HCT116 (cell line): ENCODE results near the gene LASP1NB.

Source experiments
- ATAC-seq: fragments of 200-7000 bp; cut with Tn5 transposase; 2 replicates; pipeline ENCODE4 v1.9.1; 2020; ENCODE audit warnings: mild to moderate bottlenecking, moderate library complexity
- BruUV-seq: library from RNA; stranded (reverse); fragments of 400-500 nt; replicated peaks from 2 replicates; lab custom pipeline; 2021; lab: Mats Ljungman, UMichigan
- CTCF ChIA-PET: fragments of 300-600 bp; sonication (Branson Sonifier 250); formaldehyde crosslinking; loops from one replicate; lab custom pipeline; 2021; ENCODE audit warnings: antibody characterized with exemption; lab: Charles Lee
- POLR2A ChIA-PET: fragments of 300-600, 350-600 bp; sonication (Branson Sonifier 250); formaldehyde crosslinking; loops from one replicate; lab custom pipeline; 2021; ENCODE audit warnings: antibody characterized with exemption; lab: Charles Lee
- RAD21 ChIA-PET, 2 experiments: fragments of 300-600 bp; sonication (Branson Sonifier 250); formaldehyde crosslinking; loops; one replicate each; lab custom pipeline; 2023; ENCODE audit warnings: low total read pairs in 2 of 2; ENCODE audit not compliant: uncharacterized antibody in 2 of 2, unreplicated experiment in 2 of 2, low non-redundant PET in 1 of 2; lab: Charles Lee
- DNase-seq: peaks from one replicate; pipeline ENCODE4 v3.0.0-alpha.2; 2010; ENCODE audit warnings: low read depth, low spot score
- H2AFZ ChIP-seq: fragments of 200-600 bp; shearing (Covaris generic), sonication (generic); 2 replicates; pipeline ENCODE4 v1.6.1; 2017; ENCODE audit warnings: low read depth, mixed run types, mixed read lengths, antibody characterized with exemption, low read length; ENCODE audit not compliant: poor library complexity, severe bottlenecking
- H3K27ac ChIP-seq: 2 replicates; pipeline ENCODE4 v1.5.1; 2012; ENCODE audit warnings: low read depth, low read length
- H3K27me3 ChIP-seq: fragments of 200-600 bp; sonication (generic); 2 replicates; pipeline ENCODE4 v1.6.1; 2016; ENCODE audit warnings: mixed run types, low read length, mixed read lengths; ENCODE audit not compliant: insufficient read depth
- H3K36me3 ChIP-seq, 2 experiments: fragments of 200-500 bp in 1 of 2; fragments of 200-600 bp in 1 of 2; sonication (Bioruptor generic) in 1 of 2; sonication (generic) in 1 of 2; 2 replicates each; pipeline versions ENCODE4 v1.5.1 to v1.6.1; 2014 to 2016; ENCODE audit warnings: low read length in 2 of 2, inconsistent platforms in 1 of 2, mixed read lengths in 1 of 2, mixed run types in 1 of 2; ENCODE audit not compliant: insufficient read depth in 2 of 2, control insufficient read depth in 1 of 2
- H3K4me1 ChIP-seq, 2 experiments: fragments of 200-600 bp in 1 of 2; sonication (generic) in 1 of 2; 2 replicates each; pipeline versions ENCODE4 v1.5.1 to v1.6.1; 2012 to 2017; ENCODE audit warnings: low read length in 2 of 2, inconsistent platforms in 1 of 2, mild to moderate bottlenecking in 1 of 2, mixed read lengths in 1 of 2, mixed run types in 1 of 2, moderate library complexity in 1 of 2; ENCODE audit not compliant: insufficient read depth in 2 of 2, control insufficient read depth in 1 of 2
- H3K4me2 ChIP-seq: fragments of 200-600 bp; sonication (generic); 2 replicates; pipeline ENCODE4 v1.6.1; 2017; ENCODE audit warnings: mixed run types, low read length, mixed read lengths
- H3K4me3 ChIP-seq, 2 experiments: fragments of 200-600 bp in 1 of 2; sonication (generic) in 1 of 2; replicated peaks in 1 of 2; 2 replicates each; pipeline ENCODE4 v1.5.1; 2011 to 2016; ENCODE audit warnings: low read length in 2 of 2, control low read depth in 1 of 2, low read depth in 1 of 2, mild to moderate bottlenecking in 1 of 2, mixed read lengths in 1 of 2, mixed run types in 1 of 2
- H3K79me2 ChIP-seq: fragments of 200-600 bp; sonication (generic); 2 replicates; pipeline ENCODE4 v1.6.1; 2017; ENCODE audit warnings: mild to moderate bottlenecking, mixed run types, low read length, moderate library complexity, mixed read lengths; ENCODE audit not compliant: insufficient read depth
- H3K9ac ChIP-seq: fragments of 200-600 bp; sonication (generic); 2 replicates; pipeline ENCODE4 v1.6.1; 2016; ENCODE audit warnings: low read length, mixed read lengths
- H3K9me2 ChIP-seq: fragments of 200-600 bp; sonication (generic), shearing (Covaris generic); 2 replicates; pipeline ENCODE4 v1.6.1; 2017; ENCODE audit warnings: mixed run types, mild to moderate bottlenecking, moderate library complexity; ENCODE audit not compliant: insufficient read depth
- H3K9me3 ChIP-seq, 2 experiments: fragments of 200-500 bp in 1 of 2; fragments of 200-600 bp in 1 of 2; sonication (Bioruptor generic) in 1 of 2; sonication (generic) in 1 of 2; 2 replicates each; pipeline ENCODE4 v1.6.1; 2014 to 2017; ENCODE audit warnings: low read length in 2 of 2, mixed read lengths in 2 of 2, inconsistent platforms in 1 of 2, low read depth in 1 of 2, mild to moderate bottlenecking in 1 of 2, mixed run types in 1 of 2, moderate library complexity in 1 of 2; ENCODE audit not compliant: control insufficient read depth in 1 of 2, insufficient read depth in 1 of 2
- H4K20me1 ChIP-seq: fragments of 200-600 bp; sonication (generic), shearing (Covaris generic); 2 replicates; pipeline ENCODE4 v1.6.1; 2017; ENCODE audit warnings: mixed run types, mild to moderate bottlenecking, moderate library complexity; ENCODE audit not compliant: insufficient read depth
- CEBPB ChIP-seq: IDR thresholded peaks from 2 replicates; pipeline ENCODE4 v1.6.1; 2012; ENCODE audit warnings: low read depth
- EZH2phosphoT487 ChIP-seq: fragments of 200-600 bp; IDR thresholded peaks from 2 replicates; pipeline ENCODE4 v1.6.1; 2018; ENCODE audit warnings: antibody characterized with exemption, borderline replicate concordance
- FOSL1 ChIP-seq: IDR thresholded peaks from 2 replicates; pipeline ENCODE4 v1.6.1; 2012; ENCODE audit warnings: low read depth
- POLR2A ChIP-seq: IDR thresholded peaks from 2 replicates; pipeline ENCODE4 v1.7.0; 2011; ENCODE audit warnings: borderline replicate concordance; ENCODE audit not compliant: insufficient read depth, insufficient read length; ENCODE audit errors: extremely low read depth
- RAD21 ChIP-seq: IDR thresholded peaks from 2 replicates; pipeline ENCODE4 v1.6.1; 2012; ENCODE audit warnings: low read depth, mild to moderate bottlenecking
- intact Hi-C: fragments of 100-400 bp; cut with micrococcal nuclease; formaldehyde crosslinking; loops from 2 replicates; pipeline ENCODE4 v1.10.0; 2022
- TF ChIP-seq, protein P1 (sequence below): IDR thresholded peaks from 2 replicates; pipeline ENCODE4 v1.6.1; 2012
- TF ChIP-seq, protein P2 (sequence below): IDR thresholded peaks from 2 replicates; pipeline ENCODE4 v1.6.1; 2011; ENCODE audit warnings: mild to moderate bottlenecking, low read length, moderate library complexity; ENCODE audit not compliant: insufficient replicate concordance; ENCODE audit errors: extremely low read depth

LASP1NB gene

DNA sequence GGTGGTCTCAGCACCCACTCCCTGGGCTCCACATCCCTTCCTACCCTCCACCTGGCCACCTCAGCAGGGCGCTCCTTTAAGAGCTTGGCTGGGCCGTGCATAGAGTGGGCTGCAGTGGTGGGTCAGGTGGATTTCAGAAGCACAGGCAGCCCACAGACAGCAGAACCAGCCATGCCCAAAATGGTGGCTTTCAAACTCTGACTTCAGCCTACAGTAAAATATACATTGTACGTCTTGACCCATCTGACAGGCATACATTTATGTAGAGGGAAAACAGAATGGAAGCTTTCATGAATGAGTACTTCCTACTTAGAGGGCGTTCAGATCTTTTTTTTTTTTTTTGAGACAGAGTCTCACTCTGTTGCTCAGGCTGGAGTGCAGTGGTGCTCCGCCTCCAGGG lies 26.0 kb upstream of the LASP1NB start:
- H3K9me3 ChIP-seq: no peaks in the 10 kb centered on the region
- H3K4me3 ChIP-seq: no peak overlapping the region
- ATAC-seq (no peak), DNase-seq (no peak)
- H3K9me2 ChIP-seq: no peaks in the 10 kb centered on the region
- H3K9ac ChIP-seq: no peak overlapping the region
- H3K36me3 ChIP-seq: peaks cover 30 to 31% of the 10 kb centered on the region in 2 experiments
- H3K79me2 ChIP-seq: peaks cover 17% of the 10 kb centered on the region
- intact Hi-C loops: no loop called here
- CTCF ChIA-PET: no interaction called here
- BruUV-seq: no TSS peak
- no peak for TF ChIP-seq FOSL1
- no peak for TF ChIP-seq POLR2A
- TF ChIP-seq, protein P1, sequence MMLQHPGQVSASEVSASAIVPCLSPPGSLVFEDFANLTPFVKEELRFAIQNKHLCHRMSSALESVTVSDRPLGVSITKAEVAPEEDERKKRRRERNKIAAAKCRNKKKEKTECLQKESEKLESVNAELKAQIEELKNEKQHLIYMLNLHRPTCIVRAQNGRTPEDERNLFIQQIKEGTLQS: no peak
- no peak for TF ChIP-seq RAD21
- no peak for TF ChIP-seq EZH2phosphoT487
- no peak for TF ChIP-seq CEBPB
- H3K27me3 ChIP-seq: no peaks in the 10 kb centered on the region
- POLR2A ChIA-PET: no interaction called here
- no peak overlapping the region for H2AFZ ChIP-seq
- H3K4me1 ChIP-seq: no peaks in the 10 kb centered on the region
- no peak overlapping the region for H3K27ac ChIP-seq
- H4K20me1 ChIP-seq: no peaks in the 10 kb centered on the region
- RAD21 ChIA-PET: no interaction called here
- no peak overlapping the region for H3K4me2 ChIP-seq

DNA sequence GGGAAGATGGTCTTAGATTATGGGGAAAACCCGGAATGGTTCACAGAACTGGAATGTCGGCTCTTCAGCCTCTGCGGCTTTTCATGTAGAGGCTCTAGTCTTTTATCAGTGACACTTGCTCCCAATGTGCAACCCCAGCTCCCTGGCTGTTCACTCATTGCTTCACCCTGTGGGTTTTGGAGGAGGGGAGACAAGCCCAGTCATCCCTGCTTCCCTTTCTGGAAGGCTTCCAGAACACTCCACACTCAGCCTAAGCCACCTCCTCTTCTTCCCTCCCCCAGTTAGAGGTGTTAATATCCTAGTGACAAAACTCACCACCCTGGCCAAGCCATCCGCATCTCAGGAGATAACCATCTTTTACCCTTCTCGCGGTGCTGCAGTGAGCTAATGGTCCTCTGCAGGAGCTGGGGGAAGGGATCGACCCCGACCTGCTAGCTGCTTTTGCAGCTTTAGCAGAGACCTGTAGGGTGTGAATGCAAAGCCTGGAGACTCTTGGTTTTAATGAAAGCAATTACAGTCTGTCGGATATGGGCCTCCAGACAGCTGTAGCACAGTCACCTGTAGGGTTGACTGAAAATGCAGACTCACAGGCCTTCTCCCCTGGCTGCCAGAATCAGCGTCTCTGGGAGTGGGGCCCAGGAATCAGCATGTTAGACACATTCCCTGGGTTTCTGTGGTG lies 24.3 kb upstream of the LASP1NB start:
- CTCF ChIA-PET: no interaction called here
- RAD21 ChIA-PET: no interaction called here
- no peak overlapping the region for H3K4me3 ChIP-seq
- TF ChIP-seq, protein P2, sequence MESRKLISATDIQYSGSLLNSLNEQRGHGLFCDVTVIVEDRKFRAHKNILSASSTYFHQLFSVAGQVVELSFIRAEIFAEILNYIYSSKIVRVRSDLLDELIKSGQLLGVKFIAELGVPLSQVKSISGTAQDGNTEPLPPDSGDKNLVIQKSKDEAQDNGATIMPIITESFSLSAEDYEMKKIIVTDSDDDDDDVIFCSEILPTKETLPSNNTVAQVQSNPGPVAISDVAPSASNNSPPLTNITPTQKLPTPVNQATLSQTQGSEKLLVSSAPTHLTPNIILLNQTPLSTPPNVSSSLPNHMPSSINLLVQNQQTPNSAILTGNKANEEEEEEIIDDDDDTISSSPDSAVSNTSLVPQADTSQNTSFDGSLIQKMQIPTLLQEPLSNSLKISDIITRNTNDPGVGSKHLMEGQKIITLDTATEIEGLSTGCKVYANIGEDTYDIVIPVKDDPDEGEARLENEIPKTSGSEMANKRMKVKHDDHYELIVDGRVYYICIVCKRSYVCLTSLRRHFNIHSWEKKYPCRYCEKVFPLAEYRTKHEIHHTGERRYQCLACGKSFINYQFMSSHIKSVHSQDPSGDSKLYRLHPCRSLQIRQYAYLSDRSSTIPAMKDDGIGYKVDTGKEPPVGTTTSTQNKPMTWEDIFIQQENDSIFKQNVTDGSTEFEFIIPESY: no peak
- intact Hi-C loops: no loop called here
- POLR2A ChIA-PET: interaction anchor here (0.6 kb wide), 1 partner anchor 92 kb away, joined by 4 read pairs; no protein-coding TSS in a partner anchor
- H3K36me3 ChIP-seq: peaks cover 29 to 31% of the 10 kb centered on the region in 2 experiments
- no peak overlapping the region for H3K27ac ChIP-seq
- no peaks in the 10 kb centered on the region for H3K9me3 ChIP-seq
- H3K4me2 ChIP-seq: no peak overlapping the region
- no peaks in the 10 kb centered on the region for H4K20me1 ChIP-seq
- no peak for ATAC-seq
- no peak overlapping the region for H3K9ac ChIP-seq
- DNase-seq: no peak
- BruUV-seq: TSS peak; percentile 17
- H2AFZ ChIP-seq: no peak overlapping the region
- no peaks in the 10 kb centered on the region for H3K4me1 ChIP-seq
- H3K27me3 ChIP-seq: no peaks in the 10 kb centered on the region
- no peaks in the 10 kb centered on the region for H3K9me2 ChIP-seq
- peaks cover 33% of the 10 kb centered on the region for H3K79me2 ChIP-seq
